Activated naive CD4-positive, alpha-beta T cell treated with anti-CD3 and anti-CD28 coated beads, Interleukin-2, amount 50 U/mL, for 16 hours (primary cell): Measurements from ENCODE around the gene KCNC2.

Experiments used
- DNase-seq: peaks from one replicate; pipeline ENCODE4 v3.0.0-alpha.2; 2020

Gene KCNC2

DNA sequence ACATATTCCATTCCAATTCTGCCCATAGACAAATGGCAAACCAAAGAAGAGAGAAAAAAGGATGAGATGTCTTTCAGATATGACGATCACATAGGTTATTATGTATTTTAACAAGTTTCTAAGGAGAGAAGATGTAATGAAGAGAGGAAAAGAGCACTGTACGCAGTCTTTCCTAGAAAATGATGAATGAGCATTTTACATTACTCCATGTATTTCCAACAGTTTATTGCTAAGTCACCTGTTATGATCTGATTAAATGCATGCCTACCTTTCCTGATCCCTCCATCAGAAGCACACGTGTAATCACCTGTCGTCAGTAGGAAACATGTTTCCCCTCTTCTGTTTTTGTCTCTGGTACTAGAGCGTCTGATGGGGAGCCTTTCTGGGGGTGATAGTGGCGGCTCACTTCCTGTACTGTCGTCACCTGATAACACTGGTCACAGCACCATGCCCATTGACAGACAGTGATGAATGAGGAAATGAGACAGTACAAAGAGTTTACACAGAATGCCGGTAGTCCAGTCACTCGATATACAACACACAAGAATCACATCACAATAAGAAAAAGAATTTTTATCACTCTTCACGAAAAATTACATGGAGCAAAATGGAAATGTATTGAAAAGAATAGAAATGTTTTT lies 161.6 kb downstream of the KCNC2 start:
- DNase-seq: no peak

DNA sequence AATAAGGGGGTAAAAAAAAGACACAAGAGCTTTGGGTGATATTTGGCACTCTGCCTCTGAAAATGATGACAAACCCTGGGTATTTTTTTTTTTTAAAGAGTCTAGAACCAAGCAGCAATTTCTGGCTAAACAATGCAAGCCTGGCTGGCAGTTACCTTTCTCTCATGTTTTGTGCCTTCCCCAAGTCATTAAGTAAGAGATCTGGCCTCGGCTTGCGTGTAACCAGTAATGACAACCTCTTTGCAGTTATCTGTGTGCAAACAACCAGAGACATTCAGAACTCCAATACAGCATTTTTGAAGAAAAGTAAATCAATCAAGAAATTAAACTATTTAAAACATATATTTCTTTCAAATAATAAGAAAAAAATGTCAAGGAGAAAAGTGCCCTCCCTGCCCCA lies 167.5 kb downstream of the KCNC2 start:
- no peak for DNase-seq

DNA sequence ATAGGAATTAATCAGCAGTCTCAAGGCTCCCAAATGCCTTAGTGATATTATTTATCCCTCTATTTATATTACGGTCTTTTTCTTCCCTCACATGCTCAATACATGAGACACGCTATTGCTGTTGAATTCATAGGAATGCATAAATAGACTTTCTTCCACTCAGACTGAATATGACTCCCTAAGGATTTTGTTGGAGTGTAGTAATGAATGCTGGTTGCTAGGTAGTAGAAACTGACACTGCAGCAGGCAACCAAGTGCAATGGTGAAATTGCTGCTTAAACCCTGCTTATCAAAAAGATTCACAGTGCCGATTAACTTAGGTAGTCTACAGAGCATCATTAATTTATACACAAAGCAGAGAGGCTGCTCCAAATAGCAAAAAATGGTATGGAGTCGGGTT lies 168.2 kb downstream of the KCNC2 start:
- DNase-seq: no peak

DNA sequence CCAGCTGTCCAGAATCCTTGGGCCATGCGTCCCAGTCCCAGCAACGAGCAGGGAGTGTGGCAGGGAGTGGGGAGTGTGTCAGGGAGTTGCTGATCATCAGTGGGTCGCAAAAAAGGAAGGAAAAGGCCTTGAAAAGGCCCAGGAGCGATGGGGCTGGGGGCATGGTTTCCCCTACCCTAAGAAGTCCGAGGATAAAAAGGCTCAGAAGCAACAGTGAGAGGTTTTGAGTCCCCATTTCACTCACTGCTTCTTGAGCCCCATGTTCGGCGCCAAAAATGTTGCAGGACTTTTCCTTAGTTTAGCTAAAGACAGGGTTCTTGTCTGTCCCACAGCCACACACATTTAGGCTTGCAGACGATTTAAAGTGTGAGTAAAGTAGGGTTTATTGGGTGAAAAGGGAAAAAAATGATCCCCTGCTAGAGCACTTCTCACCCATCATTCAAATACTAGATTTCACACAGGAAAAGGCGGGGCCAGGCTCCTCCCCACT lies 189.5 kb downstream of the KCNC2 start:
- DNase-seq: no peak

DNA sequence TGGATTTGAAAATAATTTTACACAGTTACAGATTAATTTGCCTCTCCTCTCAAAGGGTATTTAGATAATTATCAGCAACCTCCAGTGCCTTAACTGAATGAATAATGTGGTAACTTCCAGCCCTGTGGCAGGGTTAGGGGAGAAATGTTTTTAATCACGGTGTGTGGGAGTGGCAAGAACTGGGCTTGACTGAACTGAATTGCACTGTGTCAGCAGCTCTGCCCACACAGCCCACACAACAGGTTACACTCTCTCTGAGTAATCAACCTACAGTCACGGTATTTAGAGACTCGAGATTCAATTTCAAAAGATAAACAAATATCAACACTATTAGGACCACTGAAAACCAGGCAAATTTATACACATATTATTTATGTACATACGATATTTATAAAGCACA lies 198.5 kb downstream of the KCNC2 start:
- DNase-seq: no peak

DNA sequence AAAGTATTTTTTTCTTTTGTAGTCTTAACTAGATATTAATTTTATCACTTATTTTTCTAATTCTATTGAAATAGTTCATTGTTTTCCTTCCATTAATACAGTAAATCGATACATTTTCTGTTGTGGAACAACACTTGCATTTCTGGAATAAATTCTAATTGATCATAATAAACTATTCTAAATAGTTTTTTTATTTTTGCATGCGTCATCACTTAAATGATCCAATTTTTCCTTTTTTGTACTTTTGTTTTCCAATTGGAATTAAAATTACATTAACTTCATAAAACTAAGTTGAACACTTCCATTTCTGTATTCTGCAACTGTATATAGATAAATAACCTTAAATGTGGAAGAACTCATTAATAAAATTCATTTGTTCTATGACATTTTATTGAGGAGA lies 202.5 kb downstream of the KCNC2 start:
- DNase-seq: no peak

DNA sequence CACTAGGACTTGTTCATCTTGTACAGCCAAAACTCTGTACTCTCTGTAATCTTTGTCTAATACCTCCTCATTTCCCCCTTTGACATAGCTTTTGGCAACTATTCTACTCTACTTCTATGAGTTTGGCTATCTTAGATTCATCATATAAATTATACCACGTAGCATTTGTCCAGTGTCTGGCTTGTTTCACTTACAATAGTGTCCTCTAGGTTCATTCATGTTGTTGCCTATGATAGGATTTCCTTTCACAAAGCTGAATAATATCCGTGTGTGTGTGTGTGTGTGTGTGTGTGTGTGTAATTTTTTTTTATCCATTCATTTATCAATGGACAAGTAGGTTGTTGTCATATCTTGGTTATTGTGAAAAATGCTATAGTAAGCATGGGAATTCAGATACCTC lies 209.5 kb downstream of the KCNC2 start:
- no peak for DNase-seq

DNA sequence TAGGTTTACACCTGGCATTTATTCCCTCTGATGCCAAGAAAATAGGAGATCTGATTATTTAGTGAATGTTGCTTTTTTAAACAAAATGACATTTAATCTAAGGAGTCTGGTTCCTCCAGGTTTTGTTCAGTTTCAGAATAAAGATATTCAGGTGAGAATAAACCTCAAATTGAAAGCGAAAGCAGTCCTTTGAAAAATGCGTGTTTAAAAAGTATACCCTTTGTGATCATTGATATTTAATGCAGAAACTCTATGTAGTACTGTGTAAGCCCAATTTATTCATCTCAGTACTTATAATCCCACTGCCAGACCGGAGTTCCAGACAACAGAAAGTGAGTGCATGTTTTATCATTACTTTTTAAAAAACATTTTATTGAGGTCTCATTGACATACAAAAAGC lies 210.2 kb downstream of the KCNC2 start:
- DNase-seq: no peak
